HEK293T (cell line): Measurements from ENCODE around the gene SERPINB12.

Experiments
- CTCF ChIA-PET: fragments of 350-600 bp; formaldehyde crosslinking; extraction: SDS; loops from one replicate; lab custom pipeline; 2021; ENCODE audit warnings: antibody characterized with exemption, inconsistent platforms; lab: Yijun Ruan, JAX
- POLR2A ChIA-PET: fragments of 350-600 bp; formaldehyde crosslinking; extraction: SDS; loops from one replicate; lab custom pipeline; 2020; ENCODE audit warnings: antibody characterized with exemption, inconsistent platforms; lab: Yijun Ruan, JAX
- DNase-seq: peaks from one replicate; pipeline ENCODE4 v3.0.0; 2012; ENCODE audit warnings: mixed read lengths; ENCODE audit errors: extremely low spot score
- ARNT ChIP-seq: fragments of 450-650 bp; IDR thresholded peaks from 2 replicates; pipeline ENCODE4 v1.6.1; 2017; ENCODE audit warnings: mild to moderate bottlenecking
- BHLHE40 ChIP-seq: fragments of 450-650 bp; IDR thresholded peaks from 2 replicates; pipeline ENCODE4 v1.6.1; 2016; ENCODE audit warnings: mild to moderate bottlenecking, moderate library complexity, borderline replicate concordance
- CTBP1 ChIP-seq: fragments of 450-650 bp; IDR thresholded peaks from 2 replicates; pipeline ENCODE4 v1.6.1; 2016; ENCODE audit warnings: borderline replicate concordance
- ELF4 ChIP-seq: fragments of 450-650 bp; IDR thresholded peaks from 2 replicates; pipeline ENCODE4 v1.6.1; 2017; ENCODE audit warnings: antibody characterized with exemption
- FOXA1 ChIP-seq: fragments of 450-650 bp; IDR thresholded peaks from 2 replicates; pipeline ENCODE4 v1.6.1; 2016; ENCODE audit warnings: mild to moderate bottlenecking
- FOXK2 ChIP-seq: fragments of 450-650 bp; IDR thresholded peaks from 2 replicates; pipeline ENCODE4 v1.6.1; 2016; ENCODE audit warnings: mild to moderate bottlenecking
- FOXM1 ChIP-seq: fragments of 450-650 bp; IDR thresholded peaks from 2 replicates; pipeline ENCODE4 v1.6.1; 2017; ENCODE audit warnings: mild to moderate bottlenecking, borderline replicate concordance
- HDGF ChIP-seq: fragments of 450-650 bp; IDR thresholded peaks from 2 replicates; pipeline ENCODE4 v1.6.1; 2017; ENCODE audit warnings: antibody characterized with exemption, borderline replicate concordance
- L3MBTL2 ChIP-seq: fragments of 450-650 bp; conservative IDR thresholded peaks from 2 replicates; pipeline ENCODE4 v1.6.1; 2016; ENCODE audit warnings: mild to moderate bottlenecking
- LEF1 ChIP-seq: fragments of 450-650 bp; IDR thresholded peaks from 2 replicates; pipeline ENCODE4 v1.6.1; 2017; ENCODE audit warnings: mild to moderate bottlenecking, borderline replicate concordance
- NFRKB ChIP-seq: fragments of 450-650 bp; IDR thresholded peaks from 2 replicates; pipeline ENCODE4 v1.6.1; 2016; ENCODE audit warnings: mild to moderate bottlenecking, moderate library complexity
- PKNOX1 ChIP-seq: fragments of 450-650 bp; IDR thresholded peaks from 2 replicates; pipeline ENCODE4 v1.6.1; 2016
- SP1 ChIP-seq: fragments of 450-650 bp; IDR thresholded peaks from 2 replicates; pipeline ENCODE4 v1.6.1; 2017
- SUZ12 ChIP-seq: fragments of 450-650 bp; IDR thresholded peaks from 2 replicates; pipeline ENCODE4 v1.6.1; 2016; ENCODE audit warnings: mild to moderate bottlenecking
- TARDBP ChIP-seq: fragments of 450-650 bp; IDR thresholded peaks from 2 replicates; pipeline ENCODE4 v1.6.1; 2016
- ZNF384 ChIP-seq: fragments of 450-650 bp; IDR thresholded peaks from 2 replicates; pipeline ENCODE4 v1.6.1; 2016

The SERPINB12 gene

GRCh38 chr18:63596964-63597363, 54.8 kb downstream of the SERPINB12 start:
- no peak for DNase-seq
- TF ChIP-seq FOXM1 (no peak), TARDBP (no peak), FOXK2 (no peak), SUZ12 (no peak), NFRKB (no peak), ARNT (no peak), ZNF384 (no peak)
- ChIA-PET POLR2A (no interaction called here), CTCF (no interaction called here)

- CTCF ChIA-PET, result no interaction called here
- DNase-seq, result no peak
- TF ChIP-seq FOXA1 (no peak), FOXK2 (no peak), ZNF384 (no peak), LEF1 (no peak), PKNOX1 (no peak), HDGF (no peak), L3MBTL2 (no peak), NFRKB (no peak), SP1 (no peak), SUZ12 (no peak), ARNT (no peak), ELF4 (no peak), TARDBP (no peak), FOXM1 (no peak), CTBP1 (no peak), BHLHE40 (no peak)
- POLR2A ChIA-PET, result no interaction called here
These were observed 61.2 kb downstream of the SERPINB12 start for GRCh38 chr18:63603355-63603754.

- POLR2A ChIA-PET, result no interaction called here
- TF ChIP-seq SUZ12 (no peak), ELF4 (no peak), L3MBTL2 (no peak), FOXA1 (no peak), HDGF (no peak), CTBP1 (no peak), TARDBP (no peak), ARNT (no peak), FOXM1 (no peak), LEF1 (no peak), ZNF384 (no peak)
- DNase-seq, result no peak
- CTCF ChIA-PET, result no interaction called here
These were observed 61.6 kb downstream of the SERPINB12 start for GRCh38 chr18:63603772-63604171.

GRCh38 chr18:63604791-63605567, 62.8 kb downstream of the SERPINB12 start:
- DNase-seq, result no peak
- ChIA-PET CTCF (no interaction called here), POLR2A (no interaction called here)
- TF ChIP-seq TARDBP, result no peak

- no peak for TF ChIP-seq ZNF384
- no peak for TF ChIP-seq L3MBTL2
- TF ChIP-seq SP1, result no peak
- no peak for TF ChIP-seq BHLHE40
- no peak for TF ChIP-seq ARNT
- no peak for TF ChIP-seq PKNOX1
- TF ChIP-seq SUZ12, result no peak
- TF ChIP-seq NFRKB, result no peak
- TF ChIP-seq FOXA1, result no peak
- TF ChIP-seq FOXM1, result no peak
- TF ChIP-seq FOXK2, result no peak
- DNase-seq, result no peak
- CTCF ChIA-PET, result no interaction called here
- POLR2A ChIA-PET, result no interaction called here
These were observed 64.4 kb downstream of the SERPINB12 start for GRCh38 chr18:63606526-63606925.

- no peak for TF ChIP-seq ZNF384
- POLR2A ChIA-PET, result no interaction called here
- CTCF ChIA-PET, result no interaction called here
- DNase-seq, result no peak
These were observed 71.3 kb downstream of the SERPINB12 start for GRCh38 chr18:63613420-63613819.

GRCh38 chr18:63617049-63617914, 75.1 kb downstream of the SERPINB12 start:
- CTCF ChIA-PET, result no interaction called here
- POLR2A ChIA-PET, result no interaction called here
- no peak for DNase-seq
- no peak for TF ChIP-seq BHLHE40
- TF ChIP-seq LEF1, result no peak
- no peak for TF ChIP-seq HDGF
- no peak for TF ChIP-seq FOXM1
